Measurements from ENCODE around the gene CALHM3.

The CALHM3 gene

DNA sequence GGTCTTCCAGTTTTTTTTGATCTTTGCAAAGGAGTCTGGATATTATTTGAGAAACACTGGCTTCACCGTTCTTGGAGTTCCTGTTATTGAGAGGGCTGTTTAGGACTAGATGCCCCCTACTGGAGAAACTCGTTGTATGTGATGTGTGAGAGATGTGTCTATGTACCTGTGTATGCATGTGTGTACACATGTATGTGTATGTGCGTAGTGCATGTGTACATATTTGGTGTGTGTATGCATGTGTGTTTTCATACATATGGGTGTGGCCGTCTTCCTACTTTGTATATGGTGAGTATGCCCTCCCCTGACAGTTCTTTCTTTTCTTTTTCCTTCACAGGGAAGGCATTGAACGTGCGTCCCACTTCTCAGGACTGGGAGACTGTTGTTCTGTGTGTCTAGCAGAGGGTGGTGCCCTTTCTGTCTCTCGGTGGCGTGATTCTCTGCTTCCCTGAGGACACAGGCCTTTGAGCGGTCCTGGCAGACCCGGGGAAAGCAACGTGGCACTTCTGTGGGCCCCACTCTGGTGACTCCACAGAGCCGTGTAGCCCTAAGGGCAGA, 3.0 kb upstream of the CALHM3 start:
- no peak for TF ChIP-seq EZH2 (IDR thresholded peaks at IDR 0.05)
- no peak for TF ChIP-seq POLR2AphosphoS5 (IDR thresholded peaks at IDR 0.05; ENCODE audit: borderline replicate concordance, low read depth, low read length)
- TF ChIP-seq FOXP2 (optimal IDR thresholded peaks at IDR 0.05; ENCODE audit: control extremely low read depth, extremely low read length, insufficient read depth) = no peak
- H3K9ac ChIP-seq (ENCODE audit: insufficient read length) = no peak overlapping the region
- H3K4me3 ChIP-seq = no peak overlapping the region
- no peaks in the 10 kb centered on the region for H3K36me3 ChIP-seq (ENCODE audit: insufficient read depth, low read length)
- H3K27ac ChIP-seq = no peak overlapping the region
- peak; percentile 20 for DNase-seq (ENCODE audit: low read depth, low spot score)
- H3K9me3 ChIP-seq (ENCODE audit: low read depth, low read length) = no peaks in the 10 kb centered on the region

DNA sequence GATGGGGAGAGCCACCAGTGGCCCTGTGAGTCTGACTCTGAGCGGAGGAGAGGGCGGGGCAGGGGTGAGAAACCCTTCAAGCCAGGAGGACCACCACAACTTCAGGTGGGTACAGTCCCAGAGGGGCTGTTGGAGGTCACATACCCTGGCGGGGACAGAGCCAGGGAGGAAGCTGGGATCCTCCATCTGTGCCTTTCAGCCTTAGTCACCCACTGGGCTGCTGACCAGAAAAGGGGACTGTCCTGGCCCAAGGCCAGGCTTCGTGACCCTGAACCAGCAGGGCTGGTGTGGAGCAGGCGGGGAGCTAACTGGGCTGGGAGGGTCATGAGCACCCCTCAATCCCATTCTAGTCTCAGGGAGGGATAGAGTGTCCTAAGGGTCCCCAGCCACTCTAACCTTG, 1.5 kb upstream of the CALHM3 start:
- TF ChIP-seq EZH2 (IDR thresholded peaks at IDR 0.05) (no peak), FOXP2 (optimal IDR thresholded peaks at IDR 0.05; ENCODE audit: control extremely low read depth, extremely low read length, insufficient read depth) (no peak)
- no peaks in the 10 kb centered on the region for H3K9me3 ChIP-seq (ENCODE audit: low read depth, low read length)
- H3K36me3 ChIP-seq (ENCODE audit: insufficient read depth, low read length) = no peaks in the 10 kb centered on the region
- H3K9ac ChIP-seq (ENCODE audit: insufficient read length) = no peak overlapping the region
- no peak overlapping the region for H3K27ac ChIP-seq
- H3K4me3 ChIP-seq = no peak overlapping the region
- DNase-seq (ENCODE audit: low read depth, low spot score) = no peak

DNA sequence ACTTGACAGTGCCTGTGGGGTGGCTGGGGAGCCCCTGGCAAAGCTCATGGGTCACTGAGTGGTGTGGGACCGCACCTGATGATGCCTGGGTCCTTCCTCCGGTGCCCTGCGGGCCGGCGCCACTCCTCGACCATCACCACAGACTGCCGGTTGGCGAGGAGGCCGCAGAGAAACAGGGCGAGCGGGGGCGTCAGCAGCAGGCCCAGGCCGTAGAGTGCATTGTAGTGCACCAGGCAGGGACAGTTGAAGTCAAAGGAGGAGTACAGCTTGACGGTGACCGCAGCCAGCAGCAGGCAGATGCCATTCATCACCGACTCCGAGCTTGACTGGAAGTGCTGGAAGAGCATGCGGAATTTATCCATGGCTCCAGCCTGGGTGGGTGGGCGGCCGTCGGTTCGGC, 369 bp downstream of the CALHM3 start:
- DNase-seq (ENCODE audit: low read depth, low spot score) = no peak
- Histone ChIP-seq H3K9ac (ENCODE audit: insufficient read length) (no peak overlapping the region), H3K27ac (no peak overlapping the region), H3K4me3 (no peak overlapping the region), H3K36me3 (ENCODE audit: insufficient read depth, low read length) (no peaks in the 10 kb centered on the region), H3K9me3 (ENCODE audit: low read depth, low read length) (no peaks in the 10 kb centered on the region)
- TF ChIP-seq EZH2 (IDR thresholded peaks at IDR 0.05) (no peak), FOXP2 (optimal IDR thresholded peaks at IDR 0.05; ENCODE audit: control extremely low read depth, extremely low read length, insufficient read depth) (no peak)

GRCh38 chr10:103476046-103476768, 2.8 kb downstream of the CALHM3 start:
- DNase-seq (ENCODE audit: low read depth, low spot score) = no peak
- H3K9ac ChIP-seq (ENCODE audit: insufficient read length) = no peak overlapping the region
- H3K9me3 ChIP-seq (ENCODE audit: low read depth, low read length) = no peaks in the 10 kb centered on the region
- no peaks in the 10 kb centered on the region for H3K36me3 ChIP-seq (ENCODE audit: insufficient read depth, low read length)
- TF ChIP-seq FOXP2 (optimal IDR thresholded peaks at IDR 0.05; ENCODE audit: control extremely low read depth, extremely low read length, insufficient read depth) = no peak
- TF ChIP-seq POLR2AphosphoS5 (IDR thresholded peaks at IDR 0.05; ENCODE audit: borderline replicate concordance, low read depth, low read length) = no peak
- TF ChIP-seq EZH2 (IDR thresholded peaks at IDR 0.05) = no peak
- no peak overlapping the region for H3K4me3 ChIP-seq
- H3K27ac ChIP-seq = no peak overlapping the region

GRCh38 chr10:103475437-103475836, 3.6 kb downstream of the CALHM3 start:
- Histone ChIP-seq H3K36me3 (ENCODE audit: insufficient read depth, low read length) (no peaks in the 10 kb centered on the region), H3K9ac (ENCODE audit: insufficient read length) (no peak overlapping the region), H3K4me3 (no peak overlapping the region), H3K27ac (no peak overlapping the region), H3K9me3 (ENCODE audit: low read depth, low read length) (no peaks in the 10 kb centered on the region)
- no peak for DNase-seq (ENCODE audit: low read depth, low spot score)
- TF ChIP-seq POLR2AphosphoS5 (IDR thresholded peaks at IDR 0.05; ENCODE audit: borderline replicate concordance, low read depth, low read length) (no peak), EZH2 (IDR thresholded peaks at IDR 0.05) (no peak), FOXP2 (optimal IDR thresholded peaks at IDR 0.05; ENCODE audit: control extremely low read depth, extremely low read length, insufficient read depth) (no peak)

DNA sequence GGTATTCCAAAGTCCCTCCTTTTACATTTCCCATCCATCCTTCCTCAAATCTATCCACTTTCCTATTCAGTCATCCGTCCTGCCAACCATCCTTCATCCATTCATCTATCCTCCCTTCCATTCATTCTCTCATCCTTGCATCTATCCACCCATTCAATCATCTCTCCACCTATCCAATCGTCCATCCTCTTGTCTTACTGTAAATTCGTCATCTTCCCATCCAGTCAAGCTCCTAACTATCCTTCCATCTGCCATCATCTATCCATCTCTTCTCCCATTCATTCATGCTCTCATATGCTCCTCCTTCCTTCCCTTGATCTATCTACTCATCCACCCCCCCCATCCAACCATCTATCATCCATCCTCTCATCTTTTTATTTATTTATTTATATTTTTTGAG, 5.0 kb downstream of the CALHM3 start:
- Histone ChIP-seq H3K9ac (ENCODE audit: insufficient read length) (no peak overlapping the region), H3K4me3 (no peak overlapping the region), H3K36me3 (ENCODE audit: insufficient read depth, low read length) (no peaks in the 10 kb centered on the region), H3K9me3 (ENCODE audit: low read depth, low read length) (no peaks in the 10 kb centered on the region), H3K27ac (no peak overlapping the region)
- TF ChIP-seq POLR2AphosphoS5 (IDR thresholded peaks at IDR 0.05; ENCODE audit: borderline replicate concordance, low read depth, low read length) (no peak), EZH2 (IDR thresholded peaks at IDR 0.05) (no peak), FOXP2 (optimal IDR thresholded peaks at IDR 0.05; ENCODE audit: control extremely low read depth, extremely low read length, insufficient read depth) (no peak)
- no peak for DNase-seq (ENCODE audit: low read depth, low spot score)

DNA sequence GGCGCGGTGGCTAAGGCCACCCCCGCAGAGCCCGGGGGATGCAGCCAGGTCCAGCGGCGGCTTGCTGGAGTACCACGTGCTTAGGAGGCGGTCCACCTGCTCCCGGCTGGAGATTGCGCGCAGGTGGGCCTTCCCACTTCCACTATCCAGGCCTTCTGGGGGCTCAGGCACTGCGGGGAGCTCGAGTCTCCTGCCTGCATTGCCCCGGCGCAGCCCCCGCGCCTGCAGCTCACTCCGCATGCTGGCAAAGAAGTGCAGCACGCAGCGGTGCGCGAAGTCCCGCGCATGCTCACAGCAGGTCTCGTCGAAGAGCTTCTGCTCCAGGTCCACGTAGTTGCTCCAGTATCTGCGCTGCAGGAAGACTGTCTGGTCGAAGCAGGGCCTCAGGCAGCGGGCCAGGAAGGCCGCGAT, 5.8 kb downstream of the CALHM3 start:
- no peak overlapping the region for H3K27ac ChIP-seq
- H3K9me3 ChIP-seq (ENCODE audit: low read depth, low read length) = no peaks in the 10 kb centered on the region
- H3K9ac ChIP-seq (ENCODE audit: insufficient read length) = no peak overlapping the region
- no peaks in the 10 kb centered on the region for H3K36me3 ChIP-seq (ENCODE audit: insufficient read depth, low read length)
- H3K4me3 ChIP-seq = no peak overlapping the region
- TF ChIP-seq POLR2AphosphoS5 (IDR thresholded peaks at IDR 0.05; ENCODE audit: borderline replicate concordance, low read depth, low read length) (no peak), EZH2 (IDR thresholded peaks at IDR 0.05) (no peak), FOXP2 (optimal IDR thresholded peaks at IDR 0.05; ENCODE audit: control extremely low read depth, extremely low read length, insufficient read depth) (no peak)
- no peak for DNase-seq (ENCODE audit: low read depth, low spot score)

DNA sequence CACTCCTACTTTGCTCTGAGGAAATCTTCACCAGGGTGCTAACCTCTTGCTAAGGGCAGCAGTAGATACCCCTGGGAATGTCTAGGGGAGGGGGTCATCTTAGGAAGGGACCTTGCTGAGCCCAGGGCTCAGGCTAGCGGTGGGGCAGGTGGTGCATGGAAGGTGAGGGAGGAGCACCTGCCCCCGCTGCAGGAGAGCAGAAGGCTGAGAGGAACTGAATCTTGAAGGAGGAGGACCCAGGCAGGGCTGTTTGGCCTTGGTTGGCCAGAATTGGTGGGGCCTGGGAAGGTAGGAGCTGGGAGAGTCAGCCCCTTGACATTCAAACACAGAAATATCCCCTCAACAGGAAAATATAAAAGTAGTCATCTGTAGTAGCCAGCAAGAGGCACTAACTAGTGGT, 7.0 kb downstream of the CALHM3 start:
- no peak overlapping the region for H3K27ac ChIP-seq
- H3K9me3 ChIP-seq (ENCODE audit: low read depth, low read length) = no peaks in the 10 kb centered on the region
- no peaks in the 10 kb centered on the region for H3K36me3 ChIP-seq (ENCODE audit: insufficient read depth, low read length)
- TF ChIP-seq EZH2 (IDR thresholded peaks at IDR 0.05) = no peak
- no peak for TF ChIP-seq POLR2AphosphoS5 (IDR thresholded peaks at IDR 0.05; ENCODE audit: borderline replicate concordance, low read depth, low read length)
- no peak for TF ChIP-seq FOXP2 (optimal IDR thresholded peaks at IDR 0.05; ENCODE audit: control extremely low read depth, extremely low read length, insufficient read depth)
- H3K9ac ChIP-seq (ENCODE audit: insufficient read length) = no peak overlapping the region
- no peak for DNase-seq (ENCODE audit: low read depth, low spot score)
- no peak overlapping the region for H3K4me3 ChIP-seq
